Calu3 (cell line): ENCODE results near the gene FAM3C. TPM values are rescaled to one million over a fixed set of nuclear protein-coding genes. Genes with fewer than 3 reads are reported as not detected.

ENCODE experiments used
- BruUV-seq: library from RNA; stranded (reverse); fragments of 400-500 nt; replicated peaks from 2 replicates; lab custom pipeline; 2021; lab: Mats Ljungman, UMichigan
- CTCF ChIA-PET: fragments of 300-600 bp; sonication (Branson Sonifier 250); formaldehyde crosslinking; loops from one replicate; lab custom pipeline; 2022; ENCODE audit warnings: antibody characterized with exemption; lab: Charles Lee
- DNase-seq: peaks from one replicate; pipeline ENCODE4 v3.0.0; 2022
- H3K27ac Mint-ChIP-seq: one replicate; pipeline ENCODE4 v1.8.0; 2022; ENCODE audit warnings: mixed read lengths; ENCODE audit not compliant: unreplicated experiment
- H3K27me3 Mint-ChIP-seq: one replicate; pipeline ENCODE4 v1.8.0; 2022; ENCODE audit warnings: mixed read lengths; ENCODE audit not compliant: unreplicated experiment
- H3K36me3 Mint-ChIP-seq: one replicate; pipeline ENCODE4 v1.8.0; 2022; ENCODE audit warnings: mild to moderate bottlenecking, moderate library complexity, mixed read lengths; ENCODE audit not compliant: insufficient read depth, unreplicated experiment
- H3K4me1 Mint-ChIP-seq: one replicate; pipeline ENCODE4 v1.8.0; 2022; ENCODE audit warnings: mild to moderate bottlenecking, low read depth, mixed read lengths; ENCODE audit not compliant: unreplicated experiment
- H3K4me3 Mint-ChIP-seq: one replicate; pipeline ENCODE4 v1.8.0; 2022; ENCODE audit warnings: mild to moderate bottlenecking, low read depth, moderate library complexity, mixed read lengths; ENCODE audit not compliant: unreplicated experiment
- H3K9me3 Mint-ChIP-seq: one replicate; pipeline ENCODE4 v1.8.0; 2022; ENCODE audit warnings: low read depth, mixed read lengths; ENCODE audit not compliant: unreplicated experiment
- intact Hi-C: fragments of 100-400 bp; cut with micrococcal nuclease; formaldehyde crosslinking; loops from one replicate; pipeline ENCODE4 v1.10.0; 2022; ENCODE audit not compliant: unreplicated experiment
- total RNA-seq: library from RNA; stranded (reverse); gene quantifications from 2 replicates; pipeline ENCODE4 v1.2.3, GENCODE V29; 2022
- TF ChIP-seq, protein P1 (sequence below): fragments of 200-600 bp; IDR thresholded peaks from one replicate; pipeline ENCODE4 v1.8.0; 2022; ENCODE audit warnings: antibody characterized with exemption; ENCODE audit not compliant: unreplicated experiment

The FAM3C gene
- total RNA-seq, 1 experiment from 2014 or later = 206 TPM

DNA sequence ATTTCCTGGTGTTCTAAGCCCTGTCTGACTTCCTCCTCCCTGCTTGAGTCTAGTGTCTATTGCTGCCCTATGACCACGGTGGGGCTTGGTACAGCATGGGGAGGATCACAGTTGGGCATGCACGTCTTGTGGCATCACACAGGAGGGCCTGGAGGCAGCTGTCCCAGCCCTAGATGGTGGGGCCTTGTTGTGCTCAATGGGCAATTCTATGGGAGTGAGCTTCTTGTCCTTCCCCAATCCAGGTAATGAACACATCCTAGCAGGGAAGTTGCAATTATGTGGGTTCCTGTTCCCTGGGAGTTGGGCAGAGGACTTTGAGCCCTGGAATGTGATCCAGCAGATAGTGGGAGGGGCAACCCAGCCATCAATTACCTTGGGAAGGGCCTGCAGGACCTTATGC lies 10.8 kb upstream of the FAM3C start:
- intact Hi-C loops = no loop called here
- no peak overlapping the region for H3K27ac Mint-ChIP-seq
- BruUV-seq = no TSS peak
- DNase-seq = no peak
- TF ChIP-seq, protein P1, sequence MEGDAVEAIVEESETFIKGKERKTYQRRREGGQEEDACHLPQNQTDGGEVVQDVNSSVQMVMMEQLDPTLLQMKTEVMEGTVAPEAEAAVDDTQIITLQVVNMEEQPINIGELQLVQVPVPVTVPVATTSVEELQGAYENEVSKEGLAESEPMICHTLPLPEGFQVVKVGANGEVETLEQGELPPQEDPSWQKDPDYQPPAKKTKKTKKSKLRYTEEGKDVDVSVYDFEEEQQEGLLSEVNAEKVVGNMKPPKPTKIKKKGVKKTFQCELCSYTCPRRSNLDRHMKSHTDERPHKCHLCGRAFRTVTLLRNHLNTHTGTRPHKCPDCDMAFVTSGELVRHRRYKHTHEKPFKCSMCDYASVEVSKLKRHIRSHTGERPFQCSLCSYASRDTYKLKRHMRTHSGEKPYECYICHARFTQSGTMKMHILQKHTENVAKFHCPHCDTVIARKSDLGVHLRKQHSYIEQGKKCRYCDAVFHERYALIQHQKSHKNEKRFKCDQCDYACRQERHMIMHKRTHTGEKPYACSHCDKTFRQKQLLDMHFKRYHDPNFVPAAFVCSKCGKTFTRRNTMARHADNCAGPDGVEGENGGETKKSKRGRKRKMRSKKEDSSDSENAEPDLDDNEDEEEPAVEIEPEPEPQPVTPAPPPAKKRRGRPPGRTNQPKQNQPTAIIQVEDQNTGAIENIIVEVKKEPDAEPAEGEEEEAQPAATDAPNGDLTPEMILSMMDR = no peak
- H3K4me1 Mint-ChIP-seq = peaks cover 16% of the 10 kb centered on the region
- no peaks in the 10 kb centered on the region for H3K27me3 Mint-ChIP-seq
- no peaks in the 10 kb centered on the region for H3K9me3 Mint-ChIP-seq
- H3K4me3 Mint-ChIP-seq = no peak overlapping the region
- CTCF ChIA-PET = interaction anchor here (2.2 kb wide), 1 partner anchor 9 kb away, joined by 6 read pairs; no protein-coding TSS in a partner anchor
- H3K36me3 Mint-ChIP-seq = no peaks in the 10 kb centered on the region

DNA sequence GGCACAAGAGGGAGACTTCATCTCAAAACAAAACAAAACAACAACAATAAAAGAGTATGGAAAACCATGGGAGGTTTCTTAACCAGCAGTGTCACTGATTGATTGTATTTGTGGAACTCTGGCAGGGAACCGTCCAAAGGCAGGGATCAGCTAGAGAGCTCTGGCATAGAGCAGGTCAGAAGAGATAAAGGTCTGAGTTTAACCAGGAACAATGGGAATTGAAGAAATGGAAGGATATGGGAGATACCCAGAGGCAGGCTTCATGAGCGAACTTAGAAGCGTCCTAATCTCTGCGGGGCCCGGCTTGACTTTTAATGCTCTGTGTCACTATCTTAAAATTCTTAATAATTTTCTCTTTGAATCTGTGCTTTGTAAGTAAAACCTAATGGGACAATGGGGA lies 10.4 kb upstream of the FAM3C start:
- BruUV-seq = no TSS peak
- TF ChIP-seq, protein P1 = no peak

DNA sequence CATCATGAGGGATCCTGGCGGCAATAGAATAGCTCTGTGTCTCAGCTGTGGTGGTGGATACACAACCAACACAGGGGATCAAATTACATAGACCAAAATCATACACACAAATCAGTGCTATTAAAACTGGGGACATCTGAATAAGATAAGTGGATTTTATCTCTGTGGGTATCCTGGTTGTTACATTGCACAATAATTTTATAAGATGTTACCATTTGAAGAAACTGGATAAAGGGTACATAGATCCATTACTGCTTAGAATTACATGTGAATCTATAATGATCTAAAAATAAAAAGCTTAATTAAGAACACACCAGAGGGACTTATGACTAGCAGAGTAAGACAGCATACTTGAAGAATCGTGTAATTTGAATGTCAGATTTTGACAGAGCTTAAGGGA lies 8.2 kb upstream of the FAM3C start:
- Mint-ChIP-seq H3K9me3 (no peaks in the 10 kb centered on the region), H3K4me1 (peaks cover 16% of the 10 kb centered on the region), H3K4me3 (no peak overlapping the region), H3K27ac (no peak overlapping the region), H3K36me3 (no peaks in the 10 kb centered on the region), H3K27me3 (no peaks in the 10 kb centered on the region)
- no TSS peak for BruUV-seq
- CTCF ChIA-PET = no interaction called here
- intact Hi-C loops = no loop called here
- DNase-seq = no peak
- TF ChIP-seq, protein P1 = no peak

More for the DNA sequence above, 10.4 kb upstream of the FAM3C start:
- Mint-ChIP-seq H3K27me3 (no peaks in the 10 kb centered on the region), H3K9me3 (no peaks in the 10 kb centered on the region), H3K4me1 (peaks cover 16% of the 10 kb centered on the region), H3K36me3 (no peaks in the 10 kb centered on the region), H3K27ac (no peak overlapping the region), H3K4me3 (no peak overlapping the region)
- intact Hi-C loops = no loop called here
- CTCF ChIA-PET = interaction anchor here (2.2 kb wide), 1 partner anchor 8 kb away, joined by 6 read pairs; no protein-coding TSS in a partner anchor
- DNase-seq = no peak

DNA sequence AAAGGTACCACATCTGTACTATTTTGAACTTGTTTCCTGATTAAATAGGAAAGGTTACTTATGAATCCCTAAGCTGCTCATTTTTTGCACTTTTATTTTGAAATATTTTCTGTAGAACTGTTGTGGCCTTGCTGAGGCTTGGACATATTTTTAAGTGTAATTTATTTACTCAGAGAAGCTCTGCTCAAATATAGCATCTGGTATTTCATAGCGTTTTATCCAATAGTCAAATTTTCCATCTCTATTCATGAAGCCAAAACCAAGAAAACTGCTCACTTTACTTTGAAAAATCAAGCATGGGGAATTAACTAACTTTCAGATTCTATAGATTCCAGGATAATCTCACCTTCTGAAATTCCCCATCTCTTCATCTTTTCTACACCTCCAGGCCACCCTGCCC lies 6.6 kb upstream of the FAM3C start:
- Mint-ChIP-seq H3K27ac (no peak overlapping the region), H3K27me3 (no peaks in the 10 kb centered on the region), H3K36me3 (no peaks in the 10 kb centered on the region), H3K4me3 (no peak overlapping the region), H3K4me1 (peaks cover 27% of the 10 kb centered on the region), H3K9me3 (no peaks in the 10 kb centered on the region)
- no peak for DNase-seq
- TF ChIP-seq, protein P1 = no peak
- CTCF ChIA-PET = no interaction called here
- intact Hi-C loops = no loop called here
- no TSS peak for BruUV-seq
